DMS79 treated with DMSO at 0.1 percent for 48 hours (cell line): ENCODE data around the gene CCDC85C.
"Not testable (repeated sequence)": the region's sequence is repeated elsewhere in the genome, so short reads cannot be mapped to it uniquely, and the experiment has no call there.

Experiments
- DNase-seq: peaks from one replicate; lab custom pipeline; 2025; lab: John Stamatoyannopoulos, UW

CCDC85C gene

DNA sequence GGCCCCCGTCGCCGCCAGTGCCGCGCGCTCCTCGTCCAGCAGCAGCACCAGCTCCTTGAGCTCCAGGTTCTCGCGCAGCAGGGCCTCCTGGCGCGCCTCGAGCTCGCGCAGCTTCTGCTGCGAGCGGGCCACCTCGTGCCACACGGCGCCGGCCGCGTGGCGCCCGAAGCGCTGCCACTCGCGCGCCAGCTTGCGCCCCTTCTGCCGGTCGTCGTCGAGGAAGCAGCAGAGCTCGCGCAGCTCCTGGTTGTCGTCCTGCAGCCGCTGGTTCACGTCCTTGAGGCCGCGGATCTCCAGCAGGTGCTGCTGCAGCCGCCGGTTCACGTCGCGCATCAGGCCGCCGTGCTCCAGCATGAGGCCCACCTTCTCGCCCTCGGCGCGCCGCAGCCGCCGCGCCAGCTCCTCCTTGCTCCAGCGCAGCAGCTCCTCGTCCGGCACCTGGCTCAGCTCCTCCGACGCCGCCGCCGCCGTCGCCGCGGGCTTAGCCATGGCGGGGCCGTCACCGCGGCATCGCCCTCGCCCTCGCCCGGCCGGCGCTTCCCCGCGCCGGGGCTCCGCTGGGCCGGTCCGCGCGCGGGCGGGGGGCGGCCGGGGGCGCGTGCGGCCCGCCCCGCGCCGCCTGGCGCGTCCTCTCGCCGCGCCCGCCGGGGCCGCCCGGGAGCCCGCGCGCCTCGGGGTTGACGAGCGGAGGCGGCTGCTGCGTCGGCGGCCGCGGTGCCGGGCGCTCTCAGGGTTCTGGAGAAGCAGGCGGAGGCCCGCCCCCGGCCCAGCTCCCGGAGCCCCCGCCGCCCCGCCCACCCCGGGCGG lies at the start of gene CCDC85C:
TSS of gene CCDC85C (minus strand) at position 737 of the 807 bp plus-strand sequence. CDS start at position 489, 248 bp downstream.
- peak; percentile 34 for DNase-seq

DNA sequence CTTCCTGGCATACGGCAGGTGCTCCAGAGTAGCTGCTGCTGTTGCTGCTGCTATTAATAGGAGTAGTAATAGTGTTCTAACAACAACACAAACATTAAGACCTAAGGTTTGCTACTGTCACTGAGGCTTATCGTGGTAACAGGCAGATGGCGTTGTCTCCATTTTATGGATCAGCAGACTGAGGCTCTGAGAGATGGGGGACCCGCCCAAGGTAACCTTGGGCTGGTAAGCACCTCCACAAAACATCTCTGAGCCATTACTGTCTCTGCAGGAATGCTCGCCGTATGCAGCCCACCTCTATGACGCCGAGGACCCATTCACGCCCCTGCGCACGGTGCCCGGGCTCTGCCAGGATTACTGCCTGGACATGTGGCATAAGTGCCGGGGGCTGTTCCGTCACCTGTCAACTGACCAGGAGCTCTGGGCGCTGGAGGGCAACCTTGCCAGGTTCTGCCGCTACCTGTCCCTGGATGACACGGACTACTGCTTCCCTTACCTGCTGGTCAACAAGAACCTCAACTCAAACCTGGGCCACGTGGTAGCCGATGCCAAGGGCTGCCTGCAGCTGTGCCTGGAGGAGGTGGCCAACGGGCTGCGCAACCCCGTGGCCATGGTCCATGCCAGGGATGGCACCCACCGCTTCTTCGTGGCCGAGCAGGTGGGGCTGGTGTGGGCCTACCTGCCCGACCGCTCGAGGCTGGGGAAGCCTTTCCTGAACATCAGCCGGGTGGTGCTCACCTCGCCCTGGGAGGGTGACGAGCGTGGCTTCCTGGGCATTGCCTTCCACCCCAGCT lies 48.1 kb upstream of the CCDC85C start:
- DNase-seq: no peak

DNA sequence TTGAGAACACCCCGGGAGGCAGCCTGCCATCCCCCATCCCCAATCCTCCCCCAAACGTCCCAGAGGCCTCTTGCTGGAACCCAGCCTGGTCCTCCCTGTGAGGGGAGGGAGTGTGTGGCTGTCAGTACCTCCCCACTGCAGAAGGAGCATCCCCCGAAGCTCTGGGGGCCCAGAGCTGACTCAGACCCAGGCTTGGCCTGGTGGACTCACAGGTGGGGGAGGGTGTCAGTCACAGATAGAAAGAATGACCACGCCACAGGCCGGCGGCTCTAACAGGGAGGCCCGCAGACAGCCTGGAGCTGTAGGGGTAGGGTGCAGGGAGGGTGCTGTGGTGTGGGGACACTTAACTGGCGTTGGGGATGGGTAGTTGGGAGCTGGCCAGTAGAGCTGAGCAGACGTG lies 46.2 kb upstream of the CCDC85C start:
- DNase-seq: no peak

- no peak for DNase-seq
Observed at GRCh38 chr14:99649643-99650042, 45.6 kb upstream of the CCDC85C start.

DNA sequence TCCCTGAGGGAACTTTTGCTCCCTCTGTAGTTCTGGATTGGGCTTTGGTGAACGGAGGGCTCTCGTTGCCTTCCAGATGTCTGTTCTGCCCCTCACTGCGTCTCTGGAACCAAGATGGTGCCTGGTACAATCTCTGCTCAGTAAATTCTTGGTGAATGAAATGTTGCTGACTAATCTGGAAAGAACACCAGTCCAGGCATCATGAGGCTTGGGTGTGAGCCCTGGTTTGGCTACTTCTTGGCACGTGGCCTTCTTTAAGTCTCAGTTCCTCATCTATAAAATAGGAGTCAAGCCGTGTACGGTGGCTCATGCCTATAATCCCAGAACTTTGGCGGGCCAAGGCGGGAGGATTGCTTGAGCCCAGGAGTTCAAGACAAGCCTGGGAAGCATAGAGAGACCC lies 45.2 kb upstream of the CCDC85C start:
- no peak for DNase-seq

DNA sequence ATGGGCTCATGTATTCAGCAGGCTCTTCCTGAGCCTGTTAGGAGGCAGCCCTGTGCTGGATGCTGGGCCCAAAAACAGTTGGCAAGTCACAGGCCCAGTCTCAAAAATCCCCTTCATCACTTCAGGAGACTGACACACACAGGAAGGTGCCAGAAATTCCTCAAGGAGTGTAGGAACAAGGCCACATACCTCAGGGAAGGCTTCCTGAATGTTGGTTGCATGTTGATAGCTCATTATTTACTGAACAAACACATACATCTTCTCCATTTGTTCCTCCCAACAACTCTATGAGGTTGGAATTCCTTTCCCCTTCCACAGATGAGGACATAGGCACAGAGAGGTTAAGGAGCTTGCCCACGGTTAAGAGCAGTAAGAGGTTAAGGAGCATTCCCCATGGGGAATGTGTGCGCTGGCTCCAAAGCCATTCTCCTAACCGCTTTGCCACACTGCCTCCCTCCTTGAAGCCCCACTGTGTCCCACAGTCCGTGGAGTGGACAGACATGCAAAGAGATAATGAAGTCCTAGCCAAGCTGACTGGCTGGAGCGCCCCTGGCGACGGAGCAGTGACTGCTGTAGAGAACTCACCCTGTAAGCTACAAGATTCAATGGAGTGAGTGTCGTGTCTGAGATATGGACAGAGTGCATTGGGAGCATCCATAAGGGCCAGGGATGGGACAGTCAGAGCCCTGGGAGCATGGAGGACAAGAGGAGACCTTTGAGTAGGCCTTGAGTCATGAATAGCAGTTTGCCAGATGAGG lies 44.2 kb upstream of the CCDC85C start:
- DNase-seq: no peak

GRCh38 chr14:99647411-99647810 lies 43.4 kb upstream of the CCDC85C start:
- no peak for DNase-seq

DNA sequence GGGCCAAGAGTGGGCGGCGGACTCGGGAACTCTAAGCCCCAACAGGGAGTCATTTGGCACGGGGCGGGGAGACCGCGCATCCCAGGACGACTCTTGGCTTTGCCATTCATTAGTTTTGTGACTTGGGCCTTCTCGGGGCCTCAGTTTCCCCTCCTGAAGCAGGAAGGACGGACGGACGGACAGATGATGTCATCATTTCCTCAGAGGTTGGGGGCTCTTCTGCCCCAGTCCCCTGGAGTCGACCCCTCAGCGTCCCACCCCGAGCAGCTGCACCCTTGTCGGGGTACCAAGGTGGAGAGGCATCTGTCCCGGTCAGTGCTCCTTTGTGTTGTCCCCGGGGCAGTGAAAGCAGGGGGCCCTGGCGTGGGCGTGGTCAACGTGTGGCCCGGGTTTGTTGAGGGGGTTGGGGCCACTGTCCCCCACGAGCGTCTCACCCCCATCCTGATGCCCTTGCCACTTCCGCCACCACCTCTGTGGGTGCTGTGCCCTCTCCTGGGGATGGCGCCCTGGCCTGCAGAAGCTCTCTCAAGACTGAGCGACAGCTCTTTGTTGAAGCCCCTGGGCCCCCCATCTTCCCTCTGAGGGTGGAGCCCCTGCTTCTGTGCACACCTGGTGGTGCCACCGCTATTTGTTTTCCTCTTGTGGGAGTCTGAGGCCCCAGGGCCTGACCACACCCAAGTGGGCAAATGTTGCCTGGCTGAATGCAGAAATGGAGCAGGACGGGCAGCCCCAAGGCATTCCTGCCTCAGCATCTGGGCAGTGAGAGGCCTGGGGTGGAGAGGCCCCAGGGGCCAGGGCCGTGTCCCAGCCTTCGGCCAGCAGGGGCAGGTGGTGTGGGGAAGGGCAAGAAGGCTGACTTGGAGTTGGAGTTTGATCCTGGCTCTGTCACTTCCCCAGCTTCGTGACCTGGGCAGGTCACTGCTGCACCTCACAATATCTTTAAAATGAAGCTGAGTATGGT lies 41.8 kb upstream of the CCDC85C start:
- no peak for DNase-seq

DNA sequence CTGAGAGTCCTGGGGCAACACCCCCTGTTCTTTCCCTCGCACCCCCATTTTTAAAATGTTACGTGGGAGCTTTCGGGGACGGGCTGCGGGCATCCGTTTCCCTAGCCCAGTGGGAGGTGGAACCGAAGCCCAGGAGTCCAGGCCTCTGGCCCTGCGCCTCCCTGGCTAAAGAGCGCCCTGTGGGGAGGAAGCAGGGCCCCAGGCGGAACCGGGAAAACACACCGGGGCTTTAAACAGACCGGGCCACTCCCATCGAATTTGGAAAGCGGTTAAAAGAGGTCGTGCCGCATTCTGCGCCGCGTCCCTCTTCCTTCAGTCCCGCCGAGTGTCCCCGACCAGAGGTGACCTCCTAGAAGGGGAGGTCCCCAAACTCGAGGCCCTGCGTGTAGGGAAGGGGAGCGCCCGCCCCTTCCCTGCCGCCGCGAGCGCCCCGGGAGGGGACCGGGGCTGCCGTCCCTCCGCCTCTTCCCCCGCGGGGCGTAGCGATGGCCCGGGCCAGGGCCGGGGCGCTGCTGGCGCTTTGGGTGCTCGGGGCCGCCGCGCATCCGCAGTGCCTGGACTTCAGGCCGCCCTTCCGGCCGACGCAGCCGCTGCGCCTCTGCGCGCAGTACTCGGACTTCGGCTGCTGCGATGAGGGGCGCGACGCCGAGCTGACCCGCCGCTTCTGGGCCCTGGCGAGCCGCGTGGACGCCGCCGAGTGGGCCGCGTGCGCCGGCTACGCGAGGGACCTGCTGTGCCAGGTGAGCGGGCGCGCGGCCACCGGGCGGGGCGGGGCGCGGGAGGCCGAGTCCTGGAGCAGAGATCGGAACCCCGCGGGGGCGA lies 40.9 kb upstream of the CCDC85C start, which contains the start of gene HHIPL1:
TSS of gene HHIPL1 (plus strand) at position 407 of the 822 bp plus-strand sequence. CDS start at position 486, 79 bp downstream.
- no peak for DNase-seq

DNA sequence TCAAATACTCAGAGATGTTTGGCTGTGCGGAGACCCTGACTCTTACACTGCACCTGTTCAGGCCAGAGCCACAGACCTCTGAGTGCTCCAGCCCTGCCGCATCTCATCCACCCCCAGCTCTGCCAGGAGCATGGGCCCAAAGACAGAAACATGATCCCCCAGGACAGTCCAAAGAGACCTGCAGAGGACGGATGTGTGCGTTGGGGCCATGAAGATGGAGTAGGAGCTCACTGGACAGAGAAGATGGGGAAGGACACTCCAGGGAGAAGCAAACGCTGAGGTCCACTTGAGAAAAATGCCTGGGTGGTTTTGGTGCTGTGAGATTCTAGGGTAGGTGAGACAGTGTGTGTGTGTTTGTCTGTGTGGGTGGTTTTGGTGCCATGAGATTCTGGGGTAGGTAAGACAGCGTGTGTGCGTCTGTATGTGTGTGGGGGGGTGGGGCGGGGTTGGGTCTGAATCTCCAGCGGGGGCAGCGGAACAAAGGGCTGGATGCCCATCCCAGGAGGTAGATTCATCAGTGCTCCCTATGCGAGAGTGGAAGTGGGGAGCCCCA lies 40.1 kb upstream of the CCDC85C start:
- DNase-seq: no peak

DNA sequence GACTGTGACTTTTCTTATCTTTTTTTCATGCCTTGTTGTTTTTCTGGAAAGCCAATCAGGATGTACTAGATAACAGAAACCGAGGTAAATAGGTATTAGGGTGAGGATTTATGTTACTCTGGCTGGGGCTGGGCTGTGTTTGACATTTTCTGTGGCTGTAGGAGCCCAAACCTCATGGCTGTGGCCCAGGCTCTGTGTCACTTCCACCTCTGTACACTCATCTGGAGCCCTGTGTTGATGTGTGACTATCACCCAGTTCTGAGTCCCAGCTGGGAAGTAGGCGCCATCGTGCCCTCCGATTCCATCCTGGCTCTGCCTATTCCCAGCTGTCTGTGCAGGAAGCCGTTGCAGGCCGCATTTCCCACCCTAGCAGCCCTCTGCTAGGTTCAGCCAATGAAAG lies 39.3 kb upstream of the CCDC85C start:
- no peak for DNase-seq

DNA sequence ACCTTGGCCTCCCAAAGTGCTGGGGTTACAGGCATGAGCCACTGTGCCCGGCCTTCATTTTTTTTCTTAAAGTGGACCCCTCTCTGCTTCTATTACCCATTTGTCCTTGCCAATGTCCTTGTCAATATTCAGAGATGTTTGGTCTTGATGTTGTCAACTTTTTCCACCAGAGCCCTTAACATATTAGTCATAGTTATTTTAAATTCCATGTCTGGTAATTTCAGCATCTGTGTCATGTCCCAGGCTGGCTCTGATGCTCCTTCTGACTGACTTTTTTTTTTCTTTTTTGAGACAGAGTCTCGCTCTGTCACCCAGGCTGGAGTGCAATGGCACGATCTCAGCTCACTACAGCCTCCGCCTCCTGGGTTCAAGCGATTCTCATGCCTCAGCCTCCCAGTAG lies 38.8 kb upstream of the CCDC85C start:
- DNase-seq: not testable (repeated sequence)

DNA sequence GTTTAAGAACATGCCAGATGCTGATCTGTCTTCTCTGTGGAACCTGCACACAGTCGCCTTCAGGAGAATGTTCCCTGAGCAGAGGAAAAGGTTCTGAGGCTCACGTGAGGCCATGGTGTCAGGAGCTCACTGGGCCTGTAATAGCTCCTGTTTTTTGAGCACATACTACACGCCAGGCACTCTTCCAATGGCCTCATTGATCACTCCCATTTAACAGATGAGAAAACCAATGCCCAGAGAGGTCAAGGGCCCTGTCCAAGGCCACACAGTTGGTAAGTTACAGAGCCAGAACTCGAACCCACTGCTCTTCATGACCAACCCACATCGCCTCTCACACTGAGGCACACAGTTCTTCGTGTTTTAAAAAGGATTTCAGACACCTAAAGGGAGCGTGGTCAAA lies 33.6 kb upstream of the CCDC85C start:
- no peak for DNase-seq

DNA sequence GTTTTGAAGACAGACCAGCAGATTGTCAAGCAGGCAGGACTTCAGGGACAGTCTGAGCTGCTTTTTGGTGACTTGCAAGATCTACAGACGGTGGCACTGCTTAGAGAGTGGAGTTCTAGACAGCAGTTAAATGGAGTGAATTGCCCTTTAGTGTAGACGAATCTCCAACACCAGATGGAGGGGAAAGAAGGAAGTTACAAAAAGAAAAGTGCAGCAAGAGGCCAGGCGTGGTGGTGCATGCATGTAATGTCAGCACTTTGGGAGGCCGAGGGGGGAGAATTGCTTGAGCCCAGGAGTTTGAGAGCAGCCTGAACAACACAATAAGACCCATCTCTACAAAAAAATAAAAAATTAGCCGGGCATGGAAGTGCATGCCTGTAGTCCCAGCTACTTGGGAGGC lies 32.5 kb upstream of the CCDC85C start:
- DNase-seq: no peak

GRCh38 chr14:99635116-99635515 lies 31.1 kb upstream of the CCDC85C start:
- no peak for DNase-seq

DNA sequence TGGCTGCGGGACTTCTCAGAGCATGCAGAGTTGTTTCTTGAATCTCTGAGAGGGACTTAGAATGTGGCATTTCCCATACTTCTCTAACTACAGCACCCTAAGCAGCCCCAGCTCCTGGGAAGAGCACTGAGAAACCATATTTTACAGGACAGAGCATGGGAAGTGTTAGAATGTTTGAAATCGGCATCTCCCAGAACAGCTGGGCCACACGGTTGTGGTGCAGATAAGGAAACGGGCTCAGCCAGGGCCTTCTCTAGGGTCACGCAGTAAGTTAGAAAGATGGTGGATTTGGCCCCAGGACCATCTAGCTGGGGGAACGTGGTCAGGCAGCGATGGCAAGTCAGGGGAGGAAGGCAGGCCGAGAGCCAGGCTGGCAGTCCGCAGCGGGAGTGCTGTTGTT lies 30.4 kb upstream of the CCDC85C start:
- DNase-seq: no peak

GRCh38 chr14:99633918-99634317 lies 29.9 kb upstream of the CCDC85C start:
- no peak for DNase-seq

- no peak for DNase-seq
Observed at GRCh38 chr14:99633141-99633540, 29.1 kb upstream of the CCDC85C start.

- DNase-seq: no peak
Observed at GRCh38 chr14:99632410-99633035, 28.5 kb upstream of the CCDC85C start.

DNA sequence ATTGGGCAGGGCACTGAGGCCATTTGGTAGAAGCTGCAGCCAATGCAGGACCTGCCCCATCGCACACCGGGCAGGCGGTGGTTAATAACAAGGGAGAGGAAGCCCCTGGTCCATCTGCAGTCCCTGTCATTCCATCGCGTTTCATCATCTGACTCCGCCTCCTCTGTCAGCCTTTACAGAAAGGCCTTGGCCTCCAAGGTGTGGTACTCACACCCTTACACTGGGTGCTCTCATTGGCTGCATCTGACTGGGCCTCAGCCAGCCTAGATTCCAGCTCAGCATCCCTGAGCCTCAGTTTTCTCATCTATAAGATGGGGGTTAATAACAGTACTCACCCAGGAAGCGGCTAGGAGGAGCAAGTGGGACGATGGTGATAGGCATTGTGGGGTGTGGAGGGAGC lies 26.2 kb upstream of the CCDC85C start:
- no peak for DNase-seq
